Fibroblast of pulmonary artery (primary cell): ENCODE results near the gene CLDN8.

Source experiments
- DNase-seq: peaks from one replicate; pipeline ENCODE4 v3.0.0-alpha.2; 2010; ENCODE audit warnings: low read depth
- H3K4me3 ChIP-seq: replicated peaks from 2 replicates; pipeline ENCODE4 v1.5.1; 2011; ENCODE audit warnings: low read depth, mild to moderate bottlenecking, control low read depth, low read length, moderate library complexity
- TF ChIP-seq, protein P1 (sequence below): IDR thresholded peaks from 2 replicates; pipeline ENCODE4 v1.5.1; 2011; ENCODE audit warnings: mild to moderate bottlenecking, control low read depth, low read length, inconsistent platforms; ENCODE audit errors: missing control alignments

Gene CLDN8

DNA sequence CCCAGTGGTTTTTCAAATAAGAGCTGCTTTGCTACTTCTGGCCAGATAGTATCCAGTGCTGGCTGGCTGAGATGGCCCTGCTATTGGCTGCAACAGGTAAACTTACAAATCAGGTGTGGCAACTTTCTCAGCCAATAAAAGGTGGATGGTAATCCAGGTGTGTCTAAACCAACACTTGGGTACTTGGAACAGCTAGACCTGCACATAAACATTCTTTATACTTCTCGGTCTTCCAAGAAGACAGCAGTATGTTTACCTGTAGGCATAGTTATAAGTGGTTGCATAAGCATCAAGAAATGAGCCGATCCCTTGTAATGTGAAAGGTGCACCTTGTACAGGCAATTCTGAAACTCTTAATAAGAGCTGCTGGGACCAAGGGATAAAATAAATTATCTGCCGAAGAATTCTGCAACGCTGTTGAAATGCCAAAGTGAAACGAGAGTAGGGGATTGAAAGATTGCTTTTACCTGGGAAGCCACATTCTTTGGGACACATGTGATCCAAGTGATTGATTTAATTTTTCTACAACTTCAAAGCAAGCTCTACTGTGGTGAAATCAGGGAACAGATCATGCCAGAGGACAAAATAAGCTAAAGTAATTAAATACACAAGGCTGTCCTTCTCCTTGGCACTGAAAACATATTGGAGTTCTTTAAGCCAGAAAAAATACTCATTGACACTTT lies at the start of gene CLDN8:
Gene CLDN8, minus strand, starts transcription at position 57 of the 683 bp plus-strand sequence. CDS start 172 bp downstream, outside the sequence.
- TF ChIP-seq, protein P1, sequence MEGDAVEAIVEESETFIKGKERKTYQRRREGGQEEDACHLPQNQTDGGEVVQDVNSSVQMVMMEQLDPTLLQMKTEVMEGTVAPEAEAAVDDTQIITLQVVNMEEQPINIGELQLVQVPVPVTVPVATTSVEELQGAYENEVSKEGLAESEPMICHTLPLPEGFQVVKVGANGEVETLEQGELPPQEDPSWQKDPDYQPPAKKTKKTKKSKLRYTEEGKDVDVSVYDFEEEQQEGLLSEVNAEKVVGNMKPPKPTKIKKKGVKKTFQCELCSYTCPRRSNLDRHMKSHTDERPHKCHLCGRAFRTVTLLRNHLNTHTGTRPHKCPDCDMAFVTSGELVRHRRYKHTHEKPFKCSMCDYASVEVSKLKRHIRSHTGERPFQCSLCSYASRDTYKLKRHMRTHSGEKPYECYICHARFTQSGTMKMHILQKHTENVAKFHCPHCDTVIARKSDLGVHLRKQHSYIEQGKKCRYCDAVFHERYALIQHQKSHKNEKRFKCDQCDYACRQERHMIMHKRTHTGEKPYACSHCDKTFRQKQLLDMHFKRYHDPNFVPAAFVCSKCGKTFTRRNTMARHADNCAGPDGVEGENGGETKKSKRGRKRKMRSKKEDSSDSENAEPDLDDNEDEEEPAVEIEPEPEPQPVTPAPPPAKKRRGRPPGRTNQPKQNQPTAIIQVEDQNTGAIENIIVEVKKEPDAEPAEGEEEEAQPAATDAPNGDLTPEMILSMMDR, result no peak
- no peak within 1 kb of the TSS for H3K4me3 ChIP-seq
- DNase-seq, result no peak

DNA sequence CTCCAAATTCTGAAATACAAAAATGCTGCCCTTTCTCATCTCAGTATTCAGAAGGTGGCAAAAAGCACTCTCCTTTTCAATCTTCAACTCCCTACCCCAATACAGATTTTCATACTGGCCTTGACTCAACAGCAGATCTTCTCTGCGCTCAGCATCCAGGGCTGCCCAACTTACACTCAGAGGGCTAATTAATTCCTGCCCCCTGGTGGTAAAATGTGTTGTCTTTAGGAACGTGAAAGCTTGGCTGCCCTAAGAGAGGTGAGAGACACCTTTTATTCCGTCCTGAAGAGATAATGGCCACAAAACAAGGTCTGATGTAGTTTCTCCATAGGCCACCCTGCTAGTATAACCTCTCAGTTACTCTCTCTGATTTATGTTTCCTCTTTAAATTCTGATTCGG lies 41.9 kb upstream of the CLDN8 start:
- TF ChIP-seq, protein P1, result peak; percentile 59
- H3K4me3 ChIP-seq, result no peak overlapping the region
- DNase-seq, result peak; percentile 78

DNA sequence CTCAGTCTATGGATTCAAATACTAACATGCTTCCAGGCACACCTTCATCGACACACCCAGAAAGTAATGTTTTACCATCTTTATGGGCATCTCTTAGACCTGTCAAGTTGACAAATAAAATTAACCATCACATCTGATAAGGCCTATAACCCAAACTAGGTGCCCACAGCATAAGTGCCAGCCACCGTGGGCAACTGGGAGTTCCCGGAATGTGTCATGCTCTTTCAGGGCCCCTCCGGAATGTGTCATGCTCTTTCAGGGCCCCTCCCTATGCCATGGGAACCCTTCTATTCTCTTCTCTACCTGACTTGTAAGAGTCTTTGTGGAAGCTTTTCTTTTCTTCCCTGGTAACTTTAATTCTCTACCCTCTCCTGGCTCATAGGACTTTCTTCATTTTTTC lies 40.2 kb upstream of the CLDN8 start:
- H3K4me3 ChIP-seq, result no peak overlapping the region
- TF ChIP-seq, protein P1, result no peak
- DNase-seq, result no peak

DNA sequence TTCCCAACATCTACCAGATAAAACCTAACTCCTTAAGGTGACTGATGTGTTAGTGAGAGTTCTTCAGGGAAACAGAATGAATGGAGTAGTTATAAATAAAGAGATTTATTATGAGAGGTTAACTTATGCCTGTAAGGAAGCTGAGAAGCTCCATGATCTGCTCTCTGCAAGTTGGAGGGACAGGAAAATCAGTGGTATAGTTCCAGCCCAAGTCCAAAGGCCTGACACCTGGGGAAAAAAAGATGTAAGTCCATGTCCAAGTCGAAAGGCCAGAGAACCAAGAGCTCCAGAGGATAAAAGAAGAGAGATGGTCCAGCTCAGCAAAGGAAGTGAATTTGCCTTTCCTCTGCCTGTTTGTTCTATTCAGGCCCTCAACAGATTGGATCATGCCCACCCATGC lies 39.8 kb upstream of the CLDN8 start:
- H3K4me3 ChIP-seq, result no peak overlapping the region
- no peak for DNase-seq
- TF ChIP-seq, protein P1, result no peak

DNA sequence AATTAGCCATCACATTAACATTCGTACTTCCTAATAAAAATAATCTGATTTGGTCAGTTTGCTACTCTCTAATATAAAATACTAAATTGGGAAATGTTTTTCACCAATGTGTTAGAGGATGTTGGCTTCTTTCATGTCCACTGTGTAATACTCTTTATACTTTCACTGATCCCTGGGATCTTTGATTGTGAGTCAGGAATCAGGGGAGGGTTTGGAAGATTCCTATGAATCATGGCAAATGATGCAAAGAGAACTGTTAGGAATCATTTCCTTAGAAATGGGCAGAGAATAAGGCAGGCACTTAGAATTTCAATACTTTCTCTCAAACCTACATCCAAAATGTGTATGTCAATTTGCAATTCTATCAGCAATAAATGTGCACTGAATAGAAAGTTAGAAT lies 35.9 kb upstream of the CLDN8 start:
- no peak overlapping the region for H3K4me3 ChIP-seq
- TF ChIP-seq, protein P1, result no peak
- no peak for DNase-seq

DNA sequence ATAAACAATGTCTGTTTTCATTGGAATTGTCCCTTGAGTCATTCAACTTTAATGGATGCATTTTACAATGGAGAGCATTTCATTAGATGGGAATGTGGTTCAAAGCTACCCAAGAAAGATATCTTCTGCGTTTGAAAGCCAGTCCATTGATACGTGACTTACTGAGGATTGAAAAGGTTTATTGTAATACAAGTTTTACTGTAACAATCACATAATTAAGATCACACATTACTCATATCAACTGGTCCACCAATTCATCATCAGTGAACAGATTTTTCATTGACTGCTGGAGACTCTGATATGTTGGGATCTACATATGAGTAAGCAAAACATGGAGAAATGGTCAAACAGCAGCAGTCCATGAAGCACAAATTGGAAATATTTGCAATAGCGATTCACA lies 34.0 kb upstream of the CLDN8 start:
- no peak overlapping the region for H3K4me3 ChIP-seq
- TF ChIP-seq, protein P1, result no peak
- DNase-seq, result no peak

DNA sequence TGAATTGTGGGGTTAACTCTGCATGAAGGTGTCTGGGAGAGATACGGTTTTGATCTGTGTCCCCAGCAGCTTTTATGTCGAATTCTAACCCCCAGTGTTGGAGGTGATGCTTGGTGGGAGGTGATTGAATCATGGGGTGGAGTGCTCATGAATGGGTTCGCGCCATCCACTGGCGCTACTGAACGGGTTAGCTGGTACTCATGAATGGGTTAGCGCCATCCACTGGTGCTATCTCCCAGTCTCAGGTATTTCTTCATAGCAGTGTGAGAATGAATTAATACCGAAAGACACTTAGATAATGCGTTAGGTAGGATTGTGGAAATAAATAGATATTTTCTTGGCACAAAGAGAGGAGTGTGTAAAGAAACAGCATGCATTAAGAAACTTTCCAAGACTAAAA lies 32.9 kb upstream of the CLDN8 start:
- TF ChIP-seq, protein P1, result no peak
- H3K4me3 ChIP-seq, result no peak overlapping the region
- DNase-seq, result no peak
